Thyroid gland (tissue), 4 donors: ENCODE measurements around the gene TBR1. TPM values are rescaled to one million over a fixed set of nuclear protein-coding genes. Genes with fewer than 3 reads are reported as not detected.

Experiments
- DNase-seq, 2 donors: peaks; one replicate each; pipeline ENCODE4 v3.0.0-alpha.2; 2019
- H3K27ac ChIP-seq, 3 donors: fragments of 200-600 bp; sonication (generic); 1 replicate in 2 of 3; 2 replicates in 1 of 3; pipeline ENCODE4 v1.5.1; 2016 to 2019; ENCODE audit warnings: mild to moderate bottlenecking in 1 of 3, moderate library complexity in 1 of 3
- H3K27me3 ChIP-seq: fragments of 200-600 bp; sonication (generic); one replicate; pipeline ENCODE4 v1.5.1; 2019
- H3K36me3 ChIP-seq, 2 donors: fragments of 200-600 bp; sonication (generic); one replicate each; pipeline ENCODE4 v1.5.1; 2016 to 2019
- H3K4me1 ChIP-seq, 2 donors: fragments of 200-600 bp; sonication (generic); one replicate each; pipeline ENCODE4 v1.5.1; 2017 to 2019
- H3K4me3 ChIP-seq, 3 donors: fragments of 200-600 bp; sonication (generic); replicated peaks in 1 of 3; 1 replicate in 2 of 3; 2 replicates in 1 of 3; pipeline ENCODE4 v1.5.1; 2016; ENCODE audit warnings: mild to moderate bottlenecking in 1 of 3
- H3K9me3 ChIP-seq: fragments of 200-600 bp; sonication (generic); one replicate; pipeline ENCODE4 v1.5.1; 2017
- CTCF ChIP-seq, 6 experiments: fragments of 200-600 bp in 3 of 6; fragments of 450-650 bp in 3 of 6; sonication (generic) in 3 of 6; IDR thresholded peaks; one replicate each; pipeline ENCODE4 v1.5.1; 2016 to 2019; ENCODE audit warnings: antibody characterized with exemption in 6 of 6, mild to moderate bottlenecking in 2 of 6, inconsistent platforms in 1 of 6, moderate library complexity in 1 of 6
- POLR2A ChIP-seq, 2 donors: fragments of 450-650 bp; IDR thresholded peaks; one replicate each; pipeline ENCODE4 v1.6.1; 2017; ENCODE audit warnings: antibody characterized with exemption in 2 of 2, mild to moderate bottlenecking in 2 of 2, moderate library complexity in 1 of 2
- WGBS, 2 donors: methylation state at CpG; one replicate each; pipeline ENCODE4 v1.1.5; 2017; 5-methylcytosine and 5-hydroxymethylcytosine counted together
- intact Hi-C: fragments of 100-400 bp; cut with DNase I; formaldehyde crosslinking; loops from one replicate; pipeline ENCODE4 v1.15.1; 2023
- total RNA-seq, 4 donors: library from RNA; depleted of rRNA; stranded (reverse); fragments of >200 nt; gene quantifications; one replicate each; pipeline ENCODE4 v1.2.3, GENCODE V29; 2016

TBR1 gene
- total RNA-seq, 4 donors from 2014 or later, result 0.11 TPM; not detected in 3

DNA sequence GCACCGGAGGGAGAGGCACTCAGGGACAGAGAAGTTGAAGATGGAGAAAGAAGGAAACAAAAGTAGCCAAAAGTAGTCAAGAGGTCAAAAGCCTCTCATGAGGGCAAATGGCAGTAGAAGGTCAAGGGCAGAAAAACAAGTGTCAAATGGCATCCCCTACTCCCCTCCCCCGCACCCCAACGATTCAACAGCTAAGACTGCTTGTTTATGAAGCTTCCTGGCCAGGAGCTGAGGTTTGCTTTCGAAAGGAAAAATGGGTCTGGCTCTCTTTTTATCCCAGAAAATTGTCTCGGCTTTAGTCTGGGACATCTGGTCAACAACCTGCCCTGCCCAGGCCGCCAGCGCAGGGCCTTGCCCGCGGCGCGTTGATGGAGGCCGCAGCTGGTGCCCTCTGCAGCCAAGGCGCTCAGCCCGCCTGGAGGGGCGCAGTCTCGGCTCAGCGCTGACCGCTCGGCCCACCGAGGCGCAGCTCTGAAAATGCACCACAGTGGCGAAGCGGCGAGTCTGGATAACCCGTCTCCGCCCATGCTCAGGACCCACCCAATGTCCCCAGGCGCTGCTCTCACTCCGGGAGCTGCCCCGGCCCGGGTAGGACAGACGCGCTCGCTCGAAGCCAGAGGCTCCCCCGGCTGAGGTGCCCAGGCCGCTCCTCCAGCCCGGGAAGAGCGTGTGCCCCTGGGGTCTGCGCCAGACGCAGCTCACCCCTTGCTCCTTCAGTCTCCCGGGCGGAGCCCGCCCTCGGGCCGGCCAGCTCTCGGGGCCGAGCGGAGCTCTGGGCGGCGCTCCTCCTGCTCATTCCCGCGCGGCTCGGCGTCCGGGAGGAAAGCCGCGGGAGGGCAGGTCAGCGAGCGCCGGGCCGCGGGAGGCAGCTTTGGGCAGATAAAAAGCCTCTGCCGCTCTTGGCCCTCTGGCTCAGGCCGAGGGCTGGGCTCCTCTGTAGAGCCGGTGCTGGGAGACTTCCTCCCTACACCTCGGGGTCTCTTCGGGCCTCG is 1.8 kb upstream of the TBR1 start:
- no peak for TF ChIP-seq POLR2A (IDR thresholded peaks at IDR 0.05)
- TF ChIP-seq CTCF (IDR thresholded peaks at IDR 0.05), result no peak
- Histone ChIP-seq H3K27ac (no peak overlapping the region), H3K27me3 (peaks cover 46% of the 10 kb centered on the region), H3K4me1 (peaks cover 33 to 44% of the 10 kb centered on the region in 2 donors), H3K36me3 (no peaks in the 10 kb centered on the region), H3K9me3 (no peaks in the 10 kb centered on the region), H3K4me3 (peak overlapping the region in 1 of 3 donors; percentile 24)
- DNase-seq, result peak in 1 of 2 donors; percentile 14
- intact Hi-C loops, result no loop called here
- WGBS, 2 donors, result 7 to 9% methylated on average over 34 to 54 of the region's 69 CpGs

- Histone ChIP-seq H3K36me3 (no peaks in the 10 kb centered on the region), H3K27ac (no peak overlapping the region), H3K4me3 (peak overlapping the region in 1 of 3 donors; percentile 24), H3K27me3 (peaks cover 54% of the 10 kb centered on the region), H3K4me1 (peaks cover 33 to 44% of the 10 kb centered on the region in 2 donors), H3K9me3 (no peaks in the 10 kb centered on the region)
- no peak for DNase-seq
- 10 to 14% methylated on average over 29 of the region's 29 CpGs for WGBS, 2 donors
- TF ChIP-seq CTCF (IDR thresholded peaks at IDR 0.05) (no peak), POLR2A (IDR thresholded peaks at IDR 0.05) (no peak)
- intact Hi-C loops, result no loop called here
Measured at GRCh38 chr2:161415034-161415986, 787 bp upstream of the TBR1 start.

GRCh38 chr2:161416708-161417437 is 776 bp downstream of the TBR1 start:
- H3K36me3 ChIP-seq, result no peaks in the 10 kb centered on the region
- intact Hi-C loops, result no loop called here
- H3K4me3 ChIP-seq, result no peak overlapping the region
- H3K4me1 ChIP-seq, result peaks cover 33 to 44% of the 10 kb centered on the region in 2 donors
- WGBS, 2 donors, result 6 to 7% methylated on average over 30 to 41 of the region's 41 CpGs
- no peaks in the 10 kb centered on the region for H3K9me3 ChIP-seq
- H3K27me3 ChIP-seq, result peaks cover 65% of the 10 kb centered on the region
- no peak for TF ChIP-seq POLR2A (IDR thresholded peaks at IDR 0.05)
- TF ChIP-seq CTCF (IDR thresholded peaks at IDR 0.05), result no peak
- no peak for DNase-seq
- H3K27ac ChIP-seq, result no peak overlapping the region

DNA sequence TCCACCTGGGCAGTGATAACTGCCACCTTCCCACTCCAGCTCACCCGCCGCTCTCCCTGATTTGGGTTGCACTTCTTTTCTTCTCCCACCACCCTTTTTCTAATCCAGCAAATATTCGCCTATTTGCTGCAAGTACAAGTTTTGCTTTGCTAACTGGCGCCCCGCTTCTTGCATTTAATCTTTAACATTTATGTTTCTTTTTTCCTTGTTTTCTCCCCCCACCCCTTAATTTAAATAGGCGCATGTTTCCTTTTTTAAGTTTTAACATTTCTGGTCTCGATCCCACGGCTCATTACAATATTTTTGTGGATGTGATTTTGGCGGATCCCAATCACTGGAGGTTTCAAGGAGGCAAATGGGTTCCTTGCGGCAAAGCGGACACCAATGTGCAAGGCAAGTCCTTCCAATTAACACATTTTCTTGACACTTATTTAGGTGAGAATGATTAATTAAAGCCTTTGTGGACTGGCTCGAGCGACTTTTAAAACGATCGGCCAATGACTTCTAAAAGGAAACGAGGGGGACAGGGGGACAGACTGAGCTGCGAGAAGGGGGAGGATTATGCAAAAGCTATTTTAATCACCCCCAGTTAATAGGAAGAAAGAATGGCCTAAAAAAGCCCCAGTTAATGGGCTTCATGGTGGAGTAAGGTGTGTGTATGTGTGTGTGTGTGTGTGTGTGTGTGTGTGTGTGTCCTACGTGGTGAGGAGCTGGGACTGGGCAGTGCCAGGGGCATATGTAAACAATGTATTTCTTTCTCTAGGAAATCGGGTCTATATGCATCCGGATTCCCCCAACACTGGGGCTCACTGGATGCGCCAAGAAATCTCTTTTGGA is 1.6 kb downstream of the TBR1 start:
- Histone ChIP-seq H3K27me3 (peaks cover 70% of the 10 kb centered on the region), H3K4me3 (no peak overlapping the region), H3K27ac (no peak overlapping the region), H3K36me3 (no peaks in the 10 kb centered on the region), H3K9me3 (no peaks in the 10 kb centered on the region), H3K4me1 (peaks cover 33 to 44% of the 10 kb centered on the region in 2 donors)
- DNase-seq, result no peak
- WGBS, 2 donors, result 15 to 16% methylated on average over 21 of the region's 21 CpGs
- intact Hi-C loops, result no loop called here
- TF ChIP-seq POLR2A (IDR thresholded peaks at IDR 0.05), result no peak
- no peak for TF ChIP-seq CTCF (IDR thresholded peaks at IDR 0.05)
